ENCODE results near the gene F2RL1. TPM values are rescaled to one million over a fixed set of nuclear protein-coding genes. Genes with fewer than 3 reads are reported as not detected.

The F2RL1 gene
- polyA plus RNA-seq, 6 donors from 2014 or later: 0.13 to 0.42 (median 0.20) TPM; not detected in 2

DNA sequence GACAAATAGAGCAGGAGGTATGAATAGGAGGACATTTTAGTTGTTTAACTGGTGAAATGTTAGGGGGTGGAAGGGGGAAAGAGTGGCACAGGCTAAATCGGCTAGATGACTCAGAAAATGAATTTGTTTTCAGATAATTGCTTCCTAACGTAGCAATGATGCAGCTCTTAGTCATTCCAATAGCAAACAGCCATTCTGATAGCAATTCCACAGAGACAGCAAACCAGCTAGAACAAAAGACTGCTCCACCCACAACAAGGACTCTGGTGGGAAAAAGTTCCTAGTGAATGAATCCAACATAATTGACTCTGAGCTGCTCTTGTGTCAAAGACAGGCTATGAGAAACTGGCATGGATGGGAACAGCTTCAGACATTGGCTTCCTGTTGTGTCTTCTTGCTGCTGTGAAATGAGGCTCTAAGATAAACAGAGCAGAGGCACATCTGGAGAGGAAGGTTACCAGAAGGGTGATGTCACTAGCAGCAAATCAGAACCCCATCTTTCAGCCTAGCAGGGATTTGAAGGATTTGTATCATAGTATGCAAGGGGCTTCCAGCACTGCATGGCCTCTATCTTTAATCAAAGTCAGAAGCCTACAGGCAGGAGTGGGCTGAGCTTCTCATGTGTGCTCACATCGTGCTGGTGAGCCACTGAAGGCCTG, 28.1 kb upstream of the F2RL1 start:
- no peak for DNase-seq

GRCh38 chr5:76791461-76791860, 27.4 kb upstream of the F2RL1 start:
- Mint-ChIP-seq H3K4me3 (no peak overlapping the region), H3K4me1 (no peaks in the 10 kb centered on the region), H3K9me3 (peaks cover 0 to 2% (median 0%) of the 10 kb centered on the region in 7 donors), H3K27ac (no peak overlapping the region), H3K27me3 (peaks cover 0 to 4% (median 0%) of the 10 kb centered on the region in 3 donors), H3K36me3 (no peaks in the 10 kb centered on the region)
- ATAC-seq (ENCODE audit: low read depth in 2 of 2) (no peak), DNase-seq (no peak)

More for the DNA sequence above, 28.1 kb upstream of the F2RL1 start:
- H3K9me3 Mint-ChIP-seq: peaks cover 0 to 2% (median 0%) of the 10 kb centered on the region in 7 donors
- H3K4me3 Mint-ChIP-seq: no peak overlapping the region
- H3K36me3 Mint-ChIP-seq: no peaks in the 10 kb centered on the region
- no peaks in the 10 kb centered on the region for H3K4me1 Mint-ChIP-seq
- H3K27me3 Mint-ChIP-seq: peaks cover 0 to 4% (median 0%) of the 10 kb centered on the region in 3 donors
- peak in 1 of 2 donors; percentile 20 for ATAC-seq (ENCODE audit: low read depth in 2 of 2)
- H3K27ac Mint-ChIP-seq: no peak overlapping the region

GRCh38 chr5:76794871-76795270, 24.0 kb upstream of the F2RL1 start:
- Mint-ChIP-seq H3K4me1 (no peaks in the 10 kb centered on the region), H3K9me3 (no peaks in the 10 kb centered on the region), H3K4me3 (no peak overlapping the region), H3K36me3 (no peaks in the 10 kb centered on the region), H3K27ac (no peak overlapping the region), H3K27me3 (no peaks in the 10 kb centered on the region)
- DNase-seq (no peak), ATAC-seq (ENCODE audit: low read depth in 2 of 2) (no peak)

DNA sequence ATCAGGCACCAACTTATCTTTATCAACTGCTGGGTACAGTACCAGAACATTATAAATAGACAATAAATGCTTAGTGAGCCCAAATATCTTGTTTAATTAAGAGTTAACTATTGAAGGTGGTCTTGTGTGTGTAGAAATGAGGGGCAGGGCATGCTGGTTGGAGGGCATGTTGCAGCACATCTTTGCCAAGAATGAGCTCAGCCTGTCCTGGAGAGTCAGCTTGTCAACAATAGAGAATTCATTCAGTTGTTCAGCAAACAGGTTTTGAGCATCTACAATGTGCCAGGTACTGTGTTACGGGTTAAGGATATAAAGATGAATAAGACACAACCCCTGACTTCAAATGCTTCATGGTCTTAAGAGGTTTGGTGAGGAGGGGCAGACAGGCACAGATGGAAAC, 19.2 kb upstream of the F2RL1 start:
- no peak overlapping the region for H3K4me3 Mint-ChIP-seq
- H3K36me3 Mint-ChIP-seq: peaks cover 0 to 4% of the 10 kb centered on the region in 2 donors
- peak overlapping the region in 2 of 6 donors; percentile 1 to 48 for H3K27ac Mint-ChIP-seq

GRCh38 chr5:76800579-76800978, 18.3 kb upstream of the F2RL1 start:
- peaks cover 5 to 25% (median 10%) of the 10 kb centered on the region in 3 donors for H3K27me3 Mint-ChIP-seq
- peaks cover 0 to 3% (median 0%) of the 10 kb centered on the region in 7 donors for H3K9me3 Mint-ChIP-seq
- H3K36me3 Mint-ChIP-seq: peaks cover 0 to 4% of the 10 kb centered on the region in 2 donors
- no peak for ATAC-seq (ENCODE audit: low read depth in 2 of 2)
- H3K27ac Mint-ChIP-seq: no peak overlapping the region
- H3K4me3 Mint-ChIP-seq: no peak overlapping the region
- no peaks in the 10 kb centered on the region for H3K4me1 Mint-ChIP-seq
- no peak for DNase-seq

More for the DNA sequence above, 19.2 kb upstream of the F2RL1 start:
- no peak for DNase-seq
- H3K9me3 Mint-ChIP-seq: peaks cover 0 to 3% (median 0%) of the 10 kb centered on the region in 7 donors
- H3K4me1 Mint-ChIP-seq: no peaks in the 10 kb centered on the region
- ATAC-seq (ENCODE audit: low read depth in 2 of 2): no peak
- H3K27me3 Mint-ChIP-seq: peaks cover 5 to 25% (median 10%) of the 10 kb centered on the region in 3 donors

DNA sequence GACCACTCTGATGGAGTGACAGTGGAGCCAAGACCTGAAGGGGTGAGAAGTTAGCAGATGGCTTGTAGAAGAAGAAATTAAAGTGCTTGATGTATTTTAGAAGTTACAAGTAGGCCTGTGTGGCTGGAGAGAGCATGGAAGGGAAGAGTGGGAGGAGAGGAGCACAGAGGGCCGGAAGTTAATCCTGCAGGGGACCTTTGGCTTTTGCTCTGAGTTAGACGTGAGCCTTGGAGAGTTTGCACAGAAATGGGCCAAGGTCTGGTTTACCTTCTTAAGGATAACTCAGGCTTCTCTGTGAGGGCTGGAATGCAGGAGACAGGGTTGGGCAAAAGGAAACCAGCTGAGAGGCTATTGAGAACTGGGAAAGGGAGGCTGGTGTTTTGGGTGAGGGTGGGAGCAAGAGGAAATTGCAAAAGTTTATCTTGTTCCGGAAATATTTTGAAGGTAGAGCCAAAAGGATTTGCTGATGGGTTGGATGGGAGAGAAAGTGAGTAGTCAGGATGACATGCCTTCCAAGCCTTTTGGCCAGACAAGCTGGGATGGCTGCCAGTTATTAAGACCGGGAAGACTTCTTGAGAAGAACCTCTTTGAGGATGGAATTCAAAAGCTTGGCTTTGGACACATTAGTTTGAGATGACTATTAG, 17.5 kb upstream of the F2RL1 start:
- no peak for DNase-seq
- H3K9me3 Mint-ChIP-seq: peaks cover 0 to 3% (median 0%) of the 10 kb centered on the region in 7 donors
- no peaks in the 10 kb centered on the region for H3K4me1 Mint-ChIP-seq
- peaks cover 0 to 4% of the 10 kb centered on the region in 2 donors for H3K36me3 Mint-ChIP-seq
- peaks cover 5 to 25% (median 10%) of the 10 kb centered on the region in 3 donors for H3K27me3 Mint-ChIP-seq
- no peak for ATAC-seq (ENCODE audit: low read depth in 2 of 2)
- H3K27ac Mint-ChIP-seq: no peak overlapping the region
- H3K4me3 Mint-ChIP-seq: no peak overlapping the region

DNA sequence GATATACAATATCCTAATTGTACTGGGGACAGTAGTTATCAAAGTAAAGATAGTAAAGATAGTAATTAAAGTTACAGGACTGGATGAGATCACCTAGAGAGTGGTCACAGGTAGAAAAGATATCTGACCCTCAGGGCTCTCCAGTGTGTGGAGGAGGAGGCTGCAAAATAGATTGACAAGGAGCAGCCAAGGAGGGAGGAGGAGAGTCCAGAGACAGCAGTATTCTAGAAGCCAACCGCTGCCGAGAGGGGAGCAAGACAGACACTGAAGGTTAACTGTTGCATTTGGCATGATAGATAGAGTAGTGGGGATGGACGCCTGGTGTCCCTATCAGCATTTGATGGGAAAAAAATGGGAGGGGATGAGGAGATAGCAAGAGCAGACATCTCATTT, 17.0 kb upstream of the F2RL1 start:
- Mint-ChIP-seq H3K36me3 (peaks cover 0 to 4% of the 10 kb centered on the region in 2 donors), H3K4me1 (no peaks in the 10 kb centered on the region), H3K4me3 (no peak overlapping the region), H3K9me3 (peaks cover 0 to 3% (median 0%) of the 10 kb centered on the region in 7 donors), H3K27me3 (peaks cover 5 to 25% (median 10%) of the 10 kb centered on the region in 3 donors), H3K27ac (no peak overlapping the region)
- DNase-seq: no peak
- ATAC-seq (ENCODE audit: low read depth in 2 of 2): no peak

DNA sequence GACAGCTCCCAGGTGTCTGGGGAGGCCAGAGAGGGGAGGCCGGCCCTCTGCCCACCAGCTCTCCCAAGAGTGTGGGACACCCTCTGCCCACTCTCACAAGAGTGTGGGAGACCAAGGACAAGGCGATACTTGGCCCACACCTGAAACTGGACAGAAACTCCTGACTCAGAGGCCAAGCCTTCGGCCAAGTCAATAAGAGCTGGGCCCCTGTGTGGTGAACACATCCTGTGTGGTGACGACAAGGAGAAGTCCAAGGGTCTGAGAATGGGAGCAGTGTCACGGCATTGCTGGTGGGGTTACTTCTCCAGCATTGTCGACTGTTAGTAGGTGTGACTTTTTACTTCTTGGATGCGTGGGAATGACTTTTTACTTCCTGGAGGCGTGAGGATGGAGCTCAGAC, 14.6 kb upstream of the F2RL1 start:
- Mint-ChIP-seq H3K9me3 (peaks cover 0 to 3% (median 0%) of the 10 kb centered on the region in 7 donors), H3K4me3 (no peak overlapping the region), H3K27me3 (peaks cover 5 to 25% (median 10%) of the 10 kb centered on the region in 3 donors), H3K4me1 (no peaks in the 10 kb centered on the region), H3K27ac (no peak overlapping the region), H3K36me3 (peaks cover 0 to 4% of the 10 kb centered on the region in 2 donors)
- ATAC-seq (ENCODE audit: low read depth in 2 of 2) (no peak), DNase-seq (no peak)

DNA sequence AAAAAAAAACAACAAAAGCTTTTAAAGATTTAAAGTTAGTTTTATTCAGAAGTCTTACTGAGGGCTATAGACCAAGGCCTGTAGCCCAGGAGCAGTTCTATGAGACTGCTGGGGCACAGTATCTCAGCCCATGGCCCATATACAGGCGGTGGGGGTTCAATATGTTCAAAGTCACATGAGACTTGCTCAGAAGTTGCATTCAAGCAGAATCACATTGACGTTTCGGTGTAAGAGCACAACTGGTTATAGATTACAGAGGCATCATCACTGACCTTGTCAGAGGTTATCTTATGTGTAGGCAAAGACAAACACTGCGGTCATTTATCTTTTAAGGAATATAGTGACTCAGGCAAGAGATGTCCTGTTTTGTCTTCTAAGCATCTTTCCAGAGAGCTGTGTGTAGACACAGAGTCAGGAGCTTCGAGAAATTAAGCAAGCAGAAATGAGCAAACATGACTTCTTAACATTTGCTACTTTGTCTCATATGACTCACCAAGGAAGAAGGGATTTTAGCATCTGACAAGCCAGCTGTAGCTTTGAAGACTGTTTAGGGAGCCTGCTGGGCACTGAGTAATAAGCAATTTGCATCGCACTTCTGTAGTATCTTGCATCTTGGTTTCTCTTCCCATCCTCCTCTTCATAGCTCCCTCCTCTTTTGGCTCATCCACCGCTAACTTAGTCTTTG, 12.9 kb upstream of the F2RL1 start:
- Mint-ChIP-seq H3K36me3 (peaks cover 0 to 4% of the 10 kb centered on the region in 2 donors), H3K27ac (peak overlapping the region in 1 of 6 donors; percentile 28), H3K4me3 (no peak overlapping the region), H3K27me3 (peaks cover 5 to 21% (median 6%) of the 10 kb centered on the region in 3 donors), H3K4me1 (no peaks in the 10 kb centered on the region), H3K9me3 (peaks cover 0 to 3% (median 2%) of the 10 kb centered on the region in 7 donors)
- DNase-seq (no peak), ATAC-seq (ENCODE audit: low read depth in 2 of 2) (no peak)

DNA sequence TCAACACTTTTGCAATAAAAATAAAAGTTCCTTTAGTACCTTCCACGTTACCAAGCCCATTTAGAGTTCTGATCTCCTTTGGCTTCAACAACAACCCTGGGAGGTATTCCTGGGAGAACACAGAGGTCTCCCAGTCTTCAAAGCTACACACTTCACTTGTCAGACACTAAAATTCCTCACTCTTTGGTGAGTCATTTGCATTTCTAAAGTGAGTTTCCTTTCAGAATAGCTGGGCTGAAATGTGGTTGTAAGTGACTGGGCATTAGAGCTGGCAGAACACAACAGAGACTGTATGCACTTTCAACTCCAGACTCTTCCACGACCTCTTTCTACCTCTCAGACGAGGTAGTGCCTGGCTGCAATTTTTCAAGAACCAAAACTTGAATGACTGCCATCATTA, 11.5 kb upstream of the F2RL1 start:
- peaks cover 5 to 8% (median 6%) of the 10 kb centered on the region in 3 donors for H3K27me3 Mint-ChIP-seq
- H3K36me3 Mint-ChIP-seq: peaks cover 0 to 4% of the 10 kb centered on the region in 2 donors
- H3K9me3 Mint-ChIP-seq: peaks cover 0 to 9% (median 2%) of the 10 kb centered on the region in 7 donors
- no peak overlapping the region for H3K27ac Mint-ChIP-seq
- no peaks in the 10 kb centered on the region for H3K4me1 Mint-ChIP-seq
- no peak for ATAC-seq (ENCODE audit: low read depth in 2 of 2)
- no peak overlapping the region for H3K4me3 Mint-ChIP-seq
- no peak for DNase-seq

GRCh38 chr5:76808141-76808691, 10.6 kb upstream of the F2RL1 start:
- no peak overlapping the region for H3K4me3 Mint-ChIP-seq
- H3K9me3 Mint-ChIP-seq: peaks cover 0 to 9% (median under 1%) of the 10 kb centered on the region in 7 donors
- H3K36me3 Mint-ChIP-seq: peaks cover 0 to 2% of the 10 kb centered on the region in 2 donors
- no peak overlapping the region for H3K27ac Mint-ChIP-seq
- H3K4me1 Mint-ChIP-seq: no peaks in the 10 kb centered on the region
- DNase-seq: no peak
- H3K27me3 Mint-ChIP-seq: peaks cover 2 to 3% (median 2%) of the 10 kb centered on the region in 3 donors
- ATAC-seq (ENCODE audit: low read depth in 2 of 2): no peak

DNA sequence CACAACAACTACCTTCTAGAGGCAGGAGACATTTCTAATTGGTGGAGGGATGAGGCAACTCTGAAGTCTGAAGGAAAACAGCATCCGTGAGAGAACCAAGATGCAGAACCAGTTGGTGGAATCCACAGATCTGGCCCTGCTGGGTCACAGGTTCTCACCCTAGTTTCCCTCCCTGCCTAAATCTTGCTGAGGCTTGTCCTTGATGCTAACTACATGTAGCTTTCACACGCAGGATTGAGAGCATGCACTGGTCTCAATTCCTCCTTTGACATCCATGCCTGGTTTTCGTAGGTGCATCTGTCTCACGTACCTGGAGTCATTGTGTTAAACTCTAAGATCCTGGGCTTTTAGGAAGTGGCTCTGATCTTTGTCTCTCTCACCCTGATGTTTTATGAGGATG, 9.7 kb upstream of the F2RL1 start:
- Mint-ChIP-seq H3K27me3 (no peaks in the 10 kb centered on the region), H3K9me3 (peaks cover 0 to 9% (median 0%) of the 10 kb centered on the region in 7 donors), H3K4me3 (no peak overlapping the region), H3K27ac (no peak overlapping the region), H3K36me3 (no peaks in the 10 kb centered on the region), H3K4me1 (no peaks in the 10 kb centered on the region)
- no peak for ATAC-seq (ENCODE audit: low read depth in 2 of 2)
- DNase-seq: no peak

DNA sequence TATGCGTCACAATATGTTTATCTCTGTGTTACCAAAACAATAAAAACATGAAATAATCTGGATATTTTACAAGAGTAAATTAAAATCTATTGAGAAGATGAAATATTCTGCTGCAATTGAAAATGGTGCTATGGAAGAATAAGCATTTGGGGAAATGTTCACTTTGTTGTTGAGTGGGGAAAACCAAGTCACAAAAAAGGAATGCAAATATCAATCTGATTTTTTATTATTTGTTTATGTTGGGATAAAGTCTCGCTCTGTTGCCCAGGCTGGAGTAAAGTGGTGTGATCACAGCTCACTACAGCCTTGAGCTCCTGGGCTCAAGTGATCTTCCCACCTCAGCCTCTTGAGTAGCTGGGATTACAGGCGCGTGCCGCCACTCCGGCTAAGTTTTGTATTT, 8.6 kb upstream of the F2RL1 start:
- no peak overlapping the region for H3K4me3 Mint-ChIP-seq
- no peaks in the 10 kb centered on the region for H3K36me3 Mint-ChIP-seq
- H3K9me3 Mint-ChIP-seq: peaks cover 0 to 9% (median 0%) of the 10 kb centered on the region in 7 donors
- H3K27me3 Mint-ChIP-seq: peaks cover 0 to 3% (median 1%) of the 10 kb centered on the region in 3 donors
- no peak overlapping the region for H3K27ac Mint-ChIP-seq
- no peak for ATAC-seq (ENCODE audit: low read depth in 2 of 2)
- no peak for DNase-seq
- H3K4me1 Mint-ChIP-seq: no peaks in the 10 kb centered on the region

Data from naive B cell (primary cell).